ENCODE results near the gene XXYLT1. TPM values are rescaled to one million over a fixed set of nuclear protein-coding genes. Genes with fewer than 3 reads are reported as not detected.
A peak's percentile ranks its signal among the peaks of the same experiment; 100 is the strongest.

XXYLT1 gene
- total and polyA plus RNA-seq, 2 of the 4 experiments (the other 2 are of a cell fraction), result 14.7 to 18.1 TPM

DNA sequence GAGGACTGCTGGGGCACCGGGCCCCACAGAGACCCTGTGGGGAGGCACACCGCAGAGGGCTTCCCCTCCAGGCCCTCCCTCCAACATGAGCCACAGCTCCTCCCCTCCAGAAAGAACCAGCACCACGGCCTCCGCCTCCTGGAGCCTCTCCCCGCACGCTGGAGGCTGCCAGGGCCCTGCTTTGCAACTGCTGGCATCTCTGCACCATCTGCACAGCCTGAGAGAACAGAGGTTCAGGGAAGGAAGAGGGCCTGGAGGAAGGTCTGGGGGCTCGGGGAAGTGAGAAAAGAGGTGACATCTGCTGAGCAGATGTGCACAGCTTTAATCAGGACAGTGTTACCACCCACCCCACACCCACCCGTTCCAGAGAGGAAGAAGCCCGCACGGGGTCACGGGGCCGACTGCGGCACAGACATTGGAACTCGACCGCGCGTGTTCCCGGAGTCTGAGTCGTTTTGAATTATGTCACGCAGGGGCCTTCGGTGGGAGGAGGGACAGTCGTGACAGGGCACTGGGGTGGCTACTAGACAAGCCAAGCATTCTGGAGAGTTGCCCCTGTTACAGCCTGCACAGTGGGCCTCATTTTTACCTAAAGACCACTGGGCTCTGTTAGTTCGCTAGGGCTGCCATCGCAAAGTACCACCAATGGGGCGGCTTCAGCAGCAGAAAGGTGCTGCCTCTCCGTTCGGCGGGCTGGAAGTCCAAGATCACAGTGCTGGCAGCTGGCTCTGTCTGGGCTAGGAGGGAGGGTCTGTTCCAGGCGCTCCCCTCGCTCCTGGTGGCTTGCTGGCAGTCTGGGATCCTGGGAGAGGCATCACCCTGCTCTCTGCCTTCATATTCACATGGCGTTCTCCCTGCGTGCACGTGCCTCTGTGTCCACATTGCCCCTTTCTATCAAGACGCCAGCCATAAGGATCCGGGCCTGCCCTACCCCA is 194.8 kb downstream of the XXYLT1 start:
- Histone ChIP-seq H3K9me3 (ENCODE audit: control insufficient read depth, insufficient read depth, low read length) (no peaks in the 10 kb centered on the region), H2AK9ac (replicated peaks; ENCODE audit: low read depth, low read length, poor library complexity) (no peak overlapping the region), H3K27me3 (ENCODE audit: control insufficient read depth, insufficient read depth, low read length) (no peaks in the 10 kb centered on the region), H4K8ac (ENCODE audit: low read depth in 2 of 2, low read length in 2 of 2) (no peak overlapping the region), H3K4ac (ENCODE audit: low read depth, low read length) (no peak overlapping the region), H3K56ac (ENCODE audit: extremely low read depth, insufficient read depth, low read length) (no peak overlapping the region), H3K4me3 (ENCODE audit: insufficient read depth, low read depth, low read length) (no peak overlapping the region), H2AK5ac (ENCODE audit: low read depth, low read length) (no peak overlapping the region), H3K4me2 (ENCODE audit: low read depth, low read length) (no peak overlapping the region), H3K4me1 (ENCODE audit: control insufficient read depth, insufficient read depth, low read length) (peaks cover 12% of the 10 kb centered on the region), H4K91ac (ENCODE audit: insufficient read depth, low read depth, low read length) (no peak overlapping the region), H2BK120ac (ENCODE audit: low read depth, low read length) (no peak overlapping the region), H3K79me1 (ENCODE audit: low read depth in 1 of 2, low read length in 2 of 2) (no peaks in the 10 kb centered on the region), H4K5ac (ENCODE audit: low read depth, low read length) (no peak overlapping the region), H2BK15ac (ENCODE audit: low read depth, low read length) (no peak overlapping the region), H3K9ac (ENCODE audit: low read depth, low read length) (no peak overlapping the region), H2BK5ac (ENCODE audit: low read depth, low read length, poor library complexity, severe bottlenecking) (no peak overlapping the region), H2AFZ (replicated peaks; ENCODE audit: low read length, poor library complexity) (no peak overlapping the region), H3K18ac (ENCODE audit: low read depth, low read length) (no peak overlapping the region), H3K27ac (ENCODE audit: insufficient read depth, low read length) (no peak overlapping the region), H2BK20ac (ENCODE audit: low read depth, low read length) (no peak overlapping the region), H4K20me1 (ENCODE audit: insufficient read depth, low read length) (no peaks in the 10 kb centered on the region; the same call in 1 of the 2 replicates), H3K14ac (replicated peaks; ENCODE audit: low read depth, low read length) (no peak overlapping the region), H3K23ac (ENCODE audit: low read depth, low read length) (no peak overlapping the region), H3K9me1 (ENCODE audit: insufficient read depth, low read length) (no peaks in the 10 kb centered on the region), H3K36me3 (ENCODE audit: control insufficient read depth, insufficient read depth, low read length) (no peaks in the 10 kb centered on the region; the same call in 1 of the 2 replicates)
- 64% methylated on average over 6 of the region's 35 CpGs; no CpG with 5 or more reads in 1 of the 2 experiments for WGBS, 2 experiments (ENCODE audit: extremely low coverage in 2 of 2, insufficient read length in 1 of 2)
- TF ChIP-seq SMC3 (IDR thresholded peaks at IDR 0.05; ENCODE audit: low read depth, low read length), result no peak
- TF ChIP-seq RFX5 (IDR thresholded peaks at IDR 0.05; ENCODE audit: low read depth, low read length), result no peak
- no peak for TF ChIP-seq NFE2L2 (IDR thresholded peaks at IDR 0.05; ENCODE audit: low read depth, low read length)
- intact Hi-C loops (cut with micrococcal nuclease), result no loop called here
- ChIA-PET POLR2A (ENCODE audit: unreplicated experiment) (no interaction called here), CTCF (no interaction called here)
- DNase-seq, result no peak
- in situ Hi-C loops (cut with MboI; ENCODE audit: low sequenced_read_pairs), result no loop called here
- peak; percentile 26 for ATAC-seq (ENCODE audit: low read depth)
- dilution Hi-C loops (cut with HindIII; ENCODE audit: low sequenced_read_pairs, unreplicated experiment), result no loop called here
- no TSS peak for BruUV-seq (replicated peaks)

Data from IMR-90 (cell line).